GM12878 (cell line): Measurements from ENCODE around the gene EDC4. TPM values are rescaled to one million over a fixed set of nuclear protein-coding genes. Genes with fewer than 3 reads are reported as not detected.
A peak's percentile ranks its signal among the peaks of the same experiment; 100 is the strongest.

Experiments used
- ATF7 ChIP-seq: fragments of 450-650 bp; IDR thresholded peaks from 2 replicates; pipeline ENCODE4 v1.6.1; 2016; ENCODE audit warnings: low read depth, mild to moderate bottlenecking
- CBX3 ChIP-seq: fragments of 200-600 bp; sonication (generic); IDR thresholded peaks from 2 replicates; pipeline ENCODE4 v1.6.1; 2016; ENCODE audit warnings: low read depth, borderline replicate concordance
- CEBPZ ChIP-seq: fragments of 150-350 bp; IDR thresholded peaks from 2 replicates; pipeline ENCODE4 v1.6.1; 2016; ENCODE audit warnings: low read depth, low read length
- CREB1 ChIP-seq: IDR thresholded peaks from 2 replicates; pipeline ENCODE4 v1.6.1; 2012; ENCODE audit warnings: low read depth, mild to moderate bottlenecking, inconsistent platforms
- CTCF ChIP-seq, 3 experiments: IDR thresholded peaks in 2 of 3; conservative IDR thresholded peaks in 1 of 3; 2 replicates each; pipeline ENCODE4 v1.5.1; 2011; ENCODE audit warnings: low read depth in 3 of 3, low read length in 3 of 3, mild to moderate bottlenecking in 3 of 3, control low read depth in 2 of 3, moderate library complexity in 2 of 3, inconsistent platforms in 1 of 3, mixed read lengths in 1 of 3; ENCODE audit not compliant: control insufficient read depth in 2 of 3, insufficient read depth in 1 of 3; ENCODE audit errors: extremely low read depth in 1 of 3
- EED ChIP-seq: sonication (generic); IDR thresholded peaks from 2 replicates; pipeline ENCODE4 v1.6.1; 2016; ENCODE audit warnings: antibody characterized with exemption, low read depth
- FOS ChIP-seq: IDR thresholded peaks from 3 replicates; pipeline ENCODE4 v1.6.1; 2011; ENCODE audit warnings: borderline replicate concordance; ENCODE audit not compliant: insufficient read length; ENCODE audit errors: extremely low read depth
- HDAC6 ChIP-seq: fragments of 200-600 bp; sonication (generic); IDR thresholded peaks from one replicate; pipeline ENCODE4 v1.8.0; 2017; ENCODE audit warnings: antibody characterized with exemption; ENCODE audit not compliant: unreplicated experiment
- HDGF ChIP-seq: fragments of 450-650 bp; IDR thresholded peaks from 2 replicates; pipeline ENCODE4 v1.6.1; 2016; ENCODE audit warnings: antibody characterized with exemption
- JUNB ChIP-seq: IDR thresholded peaks from 2 replicates; pipeline ENCODE4 v1.6.1; 2016; ENCODE audit warnings: antibody characterized with exemption, mild to moderate bottlenecking
- MTA3 ChIP-seq: IDR thresholded peaks from 2 replicates; pipeline ENCODE4 v1.6.1; 2012; ENCODE audit warnings: low read length, inconsistent platforms, borderline replicate concordance
- NR2F1 ChIP-seq: fragments of 450-650 bp; conservative IDR thresholded peaks from 2 replicates; pipeline ENCODE4 v1.6.1; 2017; ENCODE audit warnings: mild to moderate bottlenecking
- NRF1 ChIP-seq: conservative IDR thresholded peaks from 2 replicates; pipeline ENCODE4 v1.6.1; 2011; ENCODE audit warnings: mild to moderate bottlenecking, low read depth, low read length, improper control_type of control experiment
- PML ChIP-seq: IDR thresholded peaks from 2 replicates; pipeline ENCODE4 v1.6.1; 2012; ENCODE audit warnings: low read length, inconsistent platforms
- POLR2A ChIP-seq: IDR thresholded peaks from 2 replicates; pipeline ENCODE4 v1.6.1; 2011; ENCODE audit warnings: low read depth, mild to moderate bottlenecking, low read length
- REST ChIP-seq: IDR thresholded peaks from 2 replicates; pipeline ENCODE4 v1.6.1; 2012; ENCODE audit warnings: mild to moderate bottlenecking, low read depth, low read length
- SMARCA5 ChIP-seq: fragments of 450-650 bp; IDR thresholded peaks from 2 replicates; pipeline ENCODE4 v1.6.1; 2017; ENCODE audit warnings: mild to moderate bottlenecking
- YY1 ChIP-seq: IDR thresholded peaks from 2 replicates; pipeline ENCODE4 v1.6.1; 2011; ENCODE audit warnings: low read depth, mild to moderate bottlenecking, low read length
- ZNF207 ChIP-seq: fragments of 450-650 bp; IDR thresholded peaks from 2 replicates; pipeline ENCODE4 v1.6.1; 2014; ENCODE audit warnings: antibody characterized with exemption, mild to moderate bottlenecking, borderline replicate concordance
- ZNF384 ChIP-seq: IDR thresholded peaks from 2 replicates; pipeline ENCODE4 v1.6.1; 2012; ENCODE audit warnings: low read depth, mild to moderate bottlenecking, low read length, improper control_type of control experiment, borderline replicate concordance
- ZSCAN29 ChIP-seq: fragments of 450-650 bp; IDR thresholded peaks from 2 replicates; pipeline ENCODE4 v1.6.1; 2017; ENCODE audit warnings: mild to moderate bottlenecking, moderate library complexity
- polyA plus RNA-seq, 11 experiments: library from polyadenylated mRNA; depleted of rRNA in 4 of 11; unstranded in 6 of 11; stranded (reverse) in 5 of 11; fragments of >200 nt; fragmentation: Nextera tagmentation in 4 of 11; fragmentation: Illumina TruSeq in 1 of 11; extraction: Ambion mirVana in 4 of 11; extraction: Trizol in 1 of 11; gene quantifications; 1 replicate in 1 of 11; 2 replicates in 10 of 11; pipeline versions ENCODE4 v1.2.1 to v1.2.3, GENCODE V29; 2011 to 2016; ENCODE audit warnings: inconsistent platforms in 2 of 11, missing spikeins in 2 of 11, low read depth in 1 of 11
- total RNA-seq, 4 experiments: library from RNA; depleted of rRNA in 3 of 4; stranded (reverse); fragments of >200 nt in 3 of 4; fragmentation: Illumina TruSeq in 1 of 4; extraction: Trizol in 1 of 4; gene quantifications; 2 replicates each; pipeline versions ENCODE4 v1.2.1 to v1.2.3, GENCODE V29; 2013 to 2021

The EDC4 gene
- total and polyA plus RNA-seq, 10 of the 15 experiments (the other 5 are each of a cell fraction or from before 2014, with no cell fraction given): 1.2 to 86.0 (median 53.4) TPM

GRCh38 chr16:67872631-67873434 lies at the start of gene EDC4 (continued):
- TF ChIP-seq REST (no peak), JUNB (no peak), EED (no peak), NRF1 (no peak), PML (peak; percentile 91; the same call in 1 of the 2 replicates), CBX3 (no peak), ZNF384 (peak; percentile 14; the same call in 1 of the 2 replicates), HDGF (peak; percentile 79; the same call in 1 of the 2 replicates), CTCF (IDR thresholded peaks at IDR 0.05 in 2 of 3, conservative IDR thresholded peaks at IDR 0.05 in 1 of 3; ENCODE audit: control insufficient read depth in 2 of 3, extremely low read depth in 1 of 3, insufficient read depth in 1 of 3, low read depth in 3 of 3, low read length in 3 of 3) (no peak), ZSCAN29 (no peak), SMARCA5 (peak; percentile 85; the same call in 1 of the 2 replicates), FOS (no peak), YY1 (peak; percentile 88), POLR2A (peak; percentile 96), ATF7 (no peak), MTA3 (no peak; the same call in 1 of the 2 replicates), HDAC6 (no peak), ZNF207 (peak; percentile 90; the same call in 1 of the 2 replicates), NR2F1 (peak; percentile 94), CREB1 (peak; percentile 83), CEBPZ (no peak)
